CD14-positive monocyte (primary cell): ENCODE measurements around the gene WDR82. TPM values are rescaled to one million over a fixed set of nuclear protein-coding genes. Genes with fewer than 3 reads are reported as not detected.

ENCODE experiments used
- DNase-seq, 3 donors: peaks; one replicate each; pipeline ENCODE4 v3.0.0-alpha.2; 2011 to 2022
- H2AFZ ChIP-seq: 2 replicates; pipeline ENCODE4 v1.6.0; 2012; ENCODE audit warnings: mild to moderate bottlenecking, low read depth, low read length, inconsistent platforms; ENCODE audit not compliant: insufficient read depth, poor library complexity, severe bottlenecking
- H3K27ac ChIP-seq, 2 donors: 1 replicate in 1 of 2; 2 replicates in 1 of 2; pipeline ENCODE4 v1.5.1; 2012 to 2013; ENCODE audit warnings: low read length in 2 of 2, control low read depth in 1 of 2, inconsistent platforms in 1 of 2, low read depth in 1 of 2, mild to moderate bottlenecking in 1 of 2
- H3K27me3 ChIP-seq, 2 donors: one replicate each; pipeline versions ENCODE4 v1.6.0 to v1.6.1; 2011 to 2013; ENCODE audit warnings: low read length in 2 of 2; ENCODE audit not compliant: control insufficient read depth in 2 of 2, insufficient read depth in 2 of 2
- H3K36me3 ChIP-seq, 2 donors: replicated peaks in 1 of 2; 1 replicate in 1 of 2; 2 replicates in 1 of 2; pipeline versions ENCODE4 v1.5.1 to v1.6.1; 2012 to 2013; ENCODE audit warnings: low read length in 2 of 2, control low read depth in 1 of 2, inconsistent platforms in 1 of 2, mild to moderate bottlenecking in 1 of 2; ENCODE audit not compliant: insufficient read depth in 2 of 2, control insufficient read depth in 1 of 2
- H3K4me1 ChIP-seq, 2 donors: 1 replicate in 1 of 2; 2 replicates in 1 of 2; pipeline versions ENCODE4 v1.5.1 to v1.6.1; 2012 to 2013; ENCODE audit warnings: low read length in 2 of 2, control low read depth in 1 of 2, inconsistent platforms in 1 of 2, mild to moderate bottlenecking in 1 of 2, moderate library complexity in 1 of 2; ENCODE audit not compliant: insufficient read depth in 2 of 2, control insufficient read depth in 1 of 2
- H3K4me2 ChIP-seq: replicated peaks from 2 replicates; pipeline ENCODE3; 2012; ENCODE audit warnings: low read length, moderate library complexity, mild to moderate bottlenecking; ENCODE audit not compliant: poor library complexity, severe bottlenecking; ENCODE audit errors: extremely low read depth
- H3K4me3 ChIP-seq, 3 experiments: fragments of 200-600 bp in 1 of 3; sonication (generic) in 1 of 3; replicated peaks in 1 of 3; 1 replicate in 2 of 3; 2 replicates in 1 of 3; pipeline ENCODE4 v1.5.1; 2011 to 2013; ENCODE audit warnings: low read length in 3 of 3, mild to moderate bottlenecking in 3 of 3, control low read depth in 2 of 3, low read depth in 2 of 3, inconsistent platforms in 1 of 3, moderate library complexity in 1 of 3
- H3K79me2 ChIP-seq: 2 replicates; pipeline ENCODE4 v1.6.0; 2012; ENCODE audit warnings: mild to moderate bottlenecking, control low read depth, inconsistent platforms, low read length, moderate library complexity; ENCODE audit not compliant: insufficient read depth
- H3K9ac ChIP-seq: 2 replicates; pipeline ENCODE4 v1.6.0; 2017; ENCODE audit warnings: low read length, mild to moderate bottlenecking; ENCODE audit not compliant: insufficient read depth, poor library complexity, severe bottlenecking
- H3K9me3 ChIP-seq, 2 donors: replicated peaks in 1 of 2; 1 replicate in 1 of 2; 2 replicates in 1 of 2; pipeline versions ENCODE4 v1.5.1 to v1.6.1; 2012 to 2013; ENCODE audit warnings: low read length in 2 of 2, control low read depth in 1 of 2; ENCODE audit not compliant: control insufficient read depth in 1 of 2, insufficient read depth in 1 of 2
- H4K20me1 ChIP-seq: 2 replicates; pipeline ENCODE4 v1.6.0; 2012; ENCODE audit warnings: mild to moderate bottlenecking, low read length, control low read depth, moderate library complexity; ENCODE audit not compliant: insufficient read depth
- H3K27ac Mint-ChIP-seq, 7 donors: one replicate each; pipeline ENCODE4 v1.8.0; 2020; ENCODE audit warnings: mild to moderate bottlenecking in 7 of 7, mixed read lengths in 7 of 7, moderate library complexity in 6 of 7, inconsistent platforms in 2 of 7
- H3K27me3 Mint-ChIP-seq, 3 donors: one replicate each; pipeline ENCODE4 v1.8.0; 2021 to 2022; ENCODE audit warnings: low read depth in 3 of 3, mild to moderate bottlenecking in 3 of 3, mixed read lengths in 3 of 3, moderate library complexity in 3 of 3, inconsistent platforms in 1 of 3
- H3K36me3 Mint-ChIP-seq, 2 donors: one replicate each; pipeline ENCODE4 v1.8.0; 2020; ENCODE audit warnings: mixed read lengths in 2 of 2, inconsistent platforms in 1 of 2, mild to moderate bottlenecking in 1 of 2
- H3K4me1 Mint-ChIP-seq: one replicate; pipeline ENCODE4 v1.8.0; 2020; ENCODE audit warnings: mild to moderate bottlenecking, mixed read lengths
- H3K4me3 Mint-ChIP-seq, 2 donors: one replicate each; pipeline ENCODE4 v1.8.0; 2020; ENCODE audit warnings: mild to moderate bottlenecking in 2 of 2, mixed read lengths in 2 of 2, moderate library complexity in 1 of 2
- H3K9me3 Mint-ChIP-seq, 7 donors: one replicate each; pipeline ENCODE4 v1.8.0; 2020 to 2022; ENCODE audit warnings: mixed read lengths in 7 of 7, mild to moderate bottlenecking in 6 of 7, moderate library complexity in 6 of 7, inconsistent platforms in 2 of 7
- CTCF ChIP-seq: fragments of 200-600 bp; IDR thresholded peaks from one replicate; pipeline ENCODE4 v1.8.0; 2022; ENCODE audit warnings: antibody characterized with exemption, mild to moderate bottlenecking
- WGBS: methylation state at CpG from one replicate; pipeline ENCODE4 v1.1.5; 2013; ENCODE audit warnings: missing lambda C conversion rate; ENCODE audit not compliant: insufficient coverage; 5-methylcytosine and 5-hydroxymethylcytosine counted together
- intact Hi-C, 2 donors: fragments of 100-400 bp; cut with micrococcal nuclease; formaldehyde crosslinking; loops; one replicate each; pipeline versions ENCODE4 v1.15.0 to v1.15.1; 2023
- polyA plus RNA-seq, 3 donors: library from polyadenylated mRNA; depleted of rRNA in 1 of 3; unstranded in 2 of 3; stranded (reverse) in 1 of 3; fragments of 300-500 nt in 2 of 3; fragments of >200 nt in 1 of 3; fragmentation: Illumina TruSeq in 2 of 3; gene quantifications; 1 replicate in 2 of 3; 2 replicates in 1 of 3; pipeline ENCODE4 v1.2.3, GENCODE V29; 2012 to 2021

WDR82 gene
- polyA plus RNA-seq, 3 donors: 27.3 to 33.4 (median 32.3) TPM

DNA sequence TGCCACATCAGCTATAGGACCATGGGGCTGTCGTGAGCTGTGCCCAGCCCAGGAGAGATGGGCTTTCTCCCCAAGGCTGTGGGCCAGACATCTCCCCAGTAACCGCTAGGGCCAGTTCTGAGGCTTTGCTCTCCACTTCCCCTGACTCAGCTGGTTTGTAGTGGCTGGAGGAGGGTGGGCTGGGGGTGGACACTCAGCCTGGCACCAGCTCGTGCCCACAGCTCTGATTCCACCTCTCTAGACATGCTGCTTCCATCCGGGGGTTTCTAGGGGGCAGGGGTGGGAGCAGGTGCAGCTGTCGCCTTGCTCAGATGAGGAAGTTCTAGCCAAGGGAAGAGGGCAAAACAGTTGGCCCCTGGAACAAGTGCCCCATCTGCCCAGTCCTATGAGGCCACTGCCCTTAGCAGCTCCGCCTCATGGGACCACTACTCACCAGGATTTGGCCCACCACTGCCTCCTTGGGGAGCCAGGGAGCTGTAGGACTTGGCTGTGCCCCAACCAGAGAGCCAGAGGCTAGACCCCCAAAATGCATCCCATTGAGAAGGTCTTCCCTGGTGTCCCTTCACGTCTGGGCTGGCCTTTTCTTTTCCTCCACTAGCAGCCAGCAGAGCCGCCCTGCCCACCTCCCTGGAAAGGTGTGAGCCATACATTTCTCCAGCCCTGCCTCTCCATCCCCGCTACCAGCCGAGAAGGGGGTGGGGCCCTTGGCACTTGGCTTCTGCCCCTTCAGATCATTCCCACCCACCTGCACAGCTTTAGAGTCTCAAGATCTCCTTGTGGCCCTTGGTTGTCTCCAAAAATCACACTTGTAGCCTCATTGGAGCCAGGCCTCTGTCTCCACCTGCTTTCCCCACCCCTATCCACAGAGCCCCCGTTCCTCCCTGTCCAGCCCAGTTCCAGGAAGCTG lies 19.0 kb upstream of the WDR82 start:
- peaks cover 24% of the 10 kb centered on the region for H3K4me1 Mint-ChIP-seq
- peak overlapping the region in 3 of 7 donors; percentile 22 to 45 (median 24) for H3K27ac Mint-ChIP-seq
- Histone ChIP-seq H3K79me2 (no peaks in the 10 kb centered on the region), H2AFZ (no peak overlapping the region), H3K27ac (no peak overlapping the region), H3K9me3 (no peaks in the 10 kb centered on the region), H3K36me3 (peaks cover 16 to 49% of the 10 kb centered on the region in 2 donors), H4K20me1 (peaks cover 55% of the 10 kb centered on the region), H3K4me2 (no peak overlapping the region), H3K9ac (no peak overlapping the region), H3K4me3 (no peak overlapping the region), H3K27me3 (peaks cover 0 to 10% of the 10 kb centered on the region in 2 donors), H3K4me1 (peaks cover 12 to 15% of the 10 kb centered on the region in 2 donors)
- no peak for DNase-seq
- H3K9me3 Mint-ChIP-seq: no peaks in the 10 kb centered on the region
- H3K36me3 Mint-ChIP-seq: peaks cover 41 to 50% of the 10 kb centered on the region in 2 donors
- peak overlapping the region in 1 of 2 donors; percentile 28 for H3K4me3 Mint-ChIP-seq
- no peak for TF ChIP-seq CTCF
- intact Hi-C loops: no loop called here
- peaks cover 12 to 23% (median 14%) of the 10 kb centered on the region in 3 donors for H3K27me3 Mint-ChIP-seq
- 44% methylated on average over 7 of the region's 11 CpGs for WGBS

DNA sequence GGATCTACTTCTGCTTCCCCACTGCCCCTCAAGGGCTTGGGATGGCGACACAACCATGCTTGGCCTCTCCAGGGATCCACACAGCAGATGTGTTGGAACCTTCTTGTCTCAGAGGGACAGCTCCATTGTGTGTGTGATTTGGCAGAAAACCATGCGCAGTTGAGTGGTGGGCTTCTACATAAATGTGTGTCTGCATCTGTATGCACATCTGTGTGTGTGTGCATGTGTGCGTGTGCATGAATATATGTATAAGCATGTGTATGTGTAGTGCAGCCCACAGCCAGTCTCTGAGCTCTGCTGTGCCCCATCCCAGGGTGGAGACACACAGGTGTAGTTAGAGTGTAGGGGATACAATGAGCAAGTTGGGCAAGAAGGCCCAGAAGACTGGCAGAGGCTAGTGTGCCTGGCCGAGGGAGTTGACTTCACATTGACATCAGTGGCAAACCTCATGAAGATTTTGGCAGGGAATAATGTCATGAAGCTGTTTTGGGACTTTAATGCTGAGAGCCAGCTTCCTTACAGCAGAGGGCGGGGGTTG lies 17.3 kb upstream of the WDR82 start:
- H2AFZ ChIP-seq: no peak overlapping the region

More for the DNA sequence above, 17.3 kb upstream of the WDR82 start:
- no peak overlapping the region for H3K4me3 ChIP-seq
- no peak overlapping the region for H3K27ac ChIP-seq
- WGBS: 93% methylated on average over 4 of the region's 5 CpGs
- peaks cover 24% of the 10 kb centered on the region for H3K4me1 Mint-ChIP-seq
- no peak overlapping the region for H3K4me2 ChIP-seq
- H3K4me1 ChIP-seq: peaks cover 12 to 15% of the 10 kb centered on the region in 2 donors
- H4K20me1 ChIP-seq: peaks cover 50% of the 10 kb centered on the region
- no peaks in the 10 kb centered on the region for H3K9me3 ChIP-seq
- no peak overlapping the region for H3K4me3 Mint-ChIP-seq
- no peak for TF ChIP-seq CTCF
- H3K9ac ChIP-seq: no peak overlapping the region
- intact Hi-C loops: no loop called here
- H3K27ac Mint-ChIP-seq: no peak overlapping the region
- no peaks in the 10 kb centered on the region for H3K9me3 Mint-ChIP-seq
- peaks cover 57 to 65% of the 10 kb centered on the region in 2 donors for H3K36me3 Mint-ChIP-seq
- peaks cover 0 to 10% of the 10 kb centered on the region in 2 donors for H3K27me3 ChIP-seq
- peaks cover 12 to 23% (median 14%) of the 10 kb centered on the region in 3 donors for H3K27me3 Mint-ChIP-seq
- H3K36me3 ChIP-seq: peaks cover 33 to 67% of the 10 kb centered on the region in 2 donors
- no peak for DNase-seq
- peaks cover 10% of the 10 kb centered on the region for H3K79me2 ChIP-seq
